GM12878 (cell line): ENCODE results near the gene CHST5. TPM values are rescaled to one million over a fixed set of nuclear protein-coding genes. Genes with fewer than 3 reads are reported as not detected.
"Not testable (repeated sequence)": the region's sequence is repeated elsewhere in the genome, so short reads cannot be mapped to it uniquely, and the experiment has no call there.

Experiments used
- ATAC-seq: fragments of 200-7000 bp; cut with Tn5 transposase; 3 replicates; pipeline ENCODE4 v1.9.1; 2020; ENCODE audit warnings: mild to moderate bottlenecking, moderate library complexity
- BruUV-seq: library from RNA; stranded (reverse); fragments of 400-500 nt; replicated peaks from 2 replicates; lab custom pipeline; 2021; lab: Mats Ljungman, UMichigan
- CTCF ChIA-PET: fragments of 300-600 bp; sonication (Branson Sonifier 250); formaldehyde crosslinking; extraction: SDS; loops from one replicate; lab custom pipeline; 2021; ENCODE audit warnings: inconsistent platforms; lab: Yijun Ruan, JAX
- POLR2A ChIA-PET: fragments of 350-600 bp; formaldehyde crosslinking; extraction: SDS; loops from one replicate; lab custom pipeline; 2021; ENCODE audit warnings: inconsistent platforms; lab: Charles Lee
- RAD21 ChIA-PET: fragments of 300-600 bp; sonication (Branson Sonifier 250); formaldehyde crosslinking; loops from one replicate; lab custom pipeline; 2023; ENCODE audit warnings: antibody characterized with exemption; ENCODE audit not compliant: unreplicated experiment; lab: Charles Lee
- SMC1A ChIA-PET: fragments of 300-600 bp; sonication (Branson Sonifier 250); formaldehyde crosslinking; loops from one replicate; lab custom pipeline; 2023; ENCODE audit not compliant: unreplicated experiment, uncharacterized antibody; lab: Charles Lee
- DNase-seq: peaks from one replicate; pipeline ENCODE4 v3.0.0-alpha.2; 2011; ENCODE audit warnings: low read depth, low spot score
- FAIRE-seq: peaks from 3 replicates; lab custom pipeline; 2011; peaks lifted over from hg19 to GRCh38; lab: Jason Lieb, UNC
- H2AFZ ChIP-seq: 2 replicates; pipeline ENCODE4 v1.6.0; 2011; ENCODE audit warnings: low read depth, low read length, control low read depth; ENCODE audit not compliant: control insufficient read depth
- H3K27ac ChIP-seq: 2 replicates; pipeline ENCODE4 v1.5.1; 2011; ENCODE audit warnings: control low read depth; ENCODE audit not compliant: control insufficient read depth, insufficient read depth
- H3K27me3 ChIP-seq, 2 experiments: replicated peaks in 1 of 2; 2 replicates each; pipeline versions ENCODE4 v1.6.0 to v1.6.1; 2011; ENCODE audit warnings: low read length in 1 of 2; ENCODE audit not compliant: control insufficient read depth in 2 of 2, insufficient read depth in 2 of 2
- H3K36me3 ChIP-seq, 2 experiments: 2 replicates each; pipeline ENCODE4 v1.5.1; 2011; ENCODE audit warnings: low read length in 1 of 2; ENCODE audit not compliant: control insufficient read depth in 2 of 2, insufficient read depth in 2 of 2
- H3K4me1 ChIP-seq: 2 replicates; pipeline ENCODE4 v1.6.1; 2011; ENCODE audit warnings: mild to moderate bottlenecking, low read length, moderate library complexity, mixed read lengths; ENCODE audit not compliant: control insufficient read depth, insufficient read depth
- H3K4me2 ChIP-seq: 2 replicates; pipeline ENCODE4 v1.6.0; 2011; ENCODE audit warnings: control low read depth; ENCODE audit not compliant: control insufficient read depth, insufficient read depth
- H3K4me3 ChIP-seq: fragments of 200-600 bp; sonication (generic); 2 replicates; pipeline ENCODE4 v1.5.1; 2016
- H3K79me2 ChIP-seq: 2 replicates; pipeline ENCODE4 v1.6.0; 2011; ENCODE audit warnings: low read length; ENCODE audit not compliant: control insufficient read depth, insufficient read depth
- H3K9ac ChIP-seq: 2 replicates; pipeline ENCODE4 v1.8.0; 2011; ENCODE audit warnings: low read length, control low read depth, mixed read lengths; ENCODE audit not compliant: control insufficient read depth, insufficient read depth
- H3K9me3 ChIP-seq: replicated peaks from 3 replicates; pipeline ENCODE4 v1.5.1; 2011; ENCODE audit warnings: mild to moderate bottlenecking, low read length; ENCODE audit not compliant: control insufficient read depth, insufficient read depth
- H4K20me1 ChIP-seq: 2 replicates; pipeline ENCODE4 v1.6.0; 2011; ENCODE audit not compliant: control insufficient read depth, insufficient read depth
- ASH2L ChIP-seq: fragments of 300-600, 200-600 bp; sonication (generic); IDR thresholded peaks from 2 replicates; pipeline ENCODE4 v1.6.1; 2017; ENCODE audit warnings: low read depth, mild to moderate bottlenecking, borderline replicate concordance
- E2F4 ChIP-seq: IDR thresholded peaks from 2 replicates; pipeline ENCODE4 v1.6.1; 2012; ENCODE audit warnings: low read depth, low read length, improper control_type of control experiment
- EED ChIP-seq: sonication (generic); IDR thresholded peaks from 2 replicates; pipeline ENCODE4 v1.6.1; 2016; ENCODE audit warnings: antibody characterized with exemption, low read depth
- JUNB ChIP-seq: IDR thresholded peaks from 2 replicates; pipeline ENCODE4 v1.6.1; 2016; ENCODE audit warnings: antibody characterized with exemption, mild to moderate bottlenecking
- NR2C1 ChIP-seq: fragments of 450-650 bp; IDR thresholded peaks from 2 replicates; pipeline ENCODE4 v1.6.1; 2017; ENCODE audit warnings: antibody characterized with exemption, mild to moderate bottlenecking, moderate library complexity
- PAX8 ChIP-seq: fragments of 450-650 bp; IDR thresholded peaks from 2 replicates; pipeline ENCODE4 v1.6.1; 2017; ENCODE audit warnings: mild to moderate bottlenecking, moderate library complexity
- RFX5 ChIP-seq: IDR thresholded peaks from 2 replicates; pipeline ENCODE4 v1.6.1; 2011; ENCODE audit warnings: low read depth, low read length, improper control_type of control experiment
- USF1 ChIP-seq: IDR thresholded peaks from 2 replicates; pipeline ENCODE4 v1.6.1; 2011; ENCODE audit warnings: borderline replicate concordance, low read depth, mild to moderate bottlenecking, moderate library complexity, mixed read lengths, low read length; ENCODE audit not compliant: insufficient read depth; ENCODE audit errors: extremely low read length
- ZBED1 ChIP-seq: IDR thresholded peaks from 2 replicates; pipeline ENCODE4 v1.6.1; 2016; ENCODE audit warnings: borderline replicate concordance
- ZZZ3 ChIP-seq: IDR thresholded peaks from 2 replicates; pipeline ENCODE4 v1.6.1; 2011; ENCODE audit warnings: low read depth; ENCODE audit not compliant: control insufficient read depth, insufficient read length
- WGBS: methylation state at CpG from one replicate; pipeline ENCODE4 v1.1.6; 2016; ENCODE audit warnings: low lambda C conversion rate; ENCODE audit not compliant: insufficient replicate concordance, insufficient coverage; ENCODE audit errors: missing lambda C conversion rate; 5-methylcytosine and 5-hydroxymethylcytosine counted together
- in situ Hi-C: fragments of 300-500 bp; cut with MboI; formaldehyde crosslinking; loops from 9 replicates; pipeline ENCODE4 v1.14.3; 2018; ENCODE audit warnings: mixed read lengths
- intact Hi-C: fragments of 100-400 bp; cut with micrococcal nuclease; formaldehyde crosslinking; loops from one replicate; pipeline ENCODE4 v1.14.2; 2022; ENCODE audit not compliant: unreplicated experiment
- polyA plus RNA-seq, 11 experiments: library from polyadenylated mRNA; depleted of rRNA in 4 of 11; unstranded in 6 of 11; stranded (reverse) in 5 of 11; fragments of >200 nt; fragmentation: Nextera tagmentation in 4 of 11; fragmentation: Illumina TruSeq in 1 of 11; extraction: Ambion mirVana in 4 of 11; extraction: Trizol in 1 of 11; gene quantifications; 1 replicate in 1 of 11; 2 replicates in 10 of 11; pipeline versions ENCODE4 v1.2.1 to v1.2.3, GENCODE V29; 2011 to 2016; ENCODE audit warnings: inconsistent platforms in 2 of 11, missing spikeins in 2 of 11, low read depth in 1 of 11
- total RNA-seq, 4 experiments: library from RNA; depleted of rRNA in 3 of 4; stranded (reverse); fragments of >200 nt in 3 of 4; fragmentation: Illumina TruSeq in 1 of 4; extraction: Trizol in 1 of 4; gene quantifications; 2 replicates each; pipeline versions ENCODE4 v1.2.1 to v1.2.3, GENCODE V29; 2013 to 2021

CHST5 gene
- total and polyA plus RNA-seq, 10 of the 15 experiments (the other 5 are each of a cell fraction or from before 2014, with no cell fraction given): 0.04 to 0.43 (median 0.14) TPM; not detected in 6

DNA sequence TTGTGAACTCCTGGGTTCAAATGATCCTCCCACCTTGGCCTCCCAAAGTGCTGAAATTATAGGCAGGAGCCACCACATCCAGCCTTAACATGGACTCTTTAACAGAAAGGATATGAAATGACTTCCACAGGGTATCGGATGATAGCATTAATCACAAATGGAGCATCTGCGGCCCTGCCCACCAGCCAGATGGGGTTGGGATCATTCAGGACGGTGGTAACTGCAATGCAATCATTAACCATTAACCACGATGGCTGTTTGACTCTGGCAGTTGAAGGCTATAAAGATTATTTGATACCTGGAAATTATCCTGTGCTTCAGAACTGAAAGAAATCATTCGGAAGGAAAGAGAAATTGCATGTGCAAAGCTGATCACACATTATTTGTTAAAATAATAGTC lies 5.3 kb upstream of the CHST5 start (continued):
- no peak for TF ChIP-seq USF1
- no peak for TF ChIP-seq EED
- TF ChIP-seq ZBED1: no peak
- no peak for TF ChIP-seq E2F4
- no peak for TF ChIP-seq ZZZ3
- TF ChIP-seq ASH2L: no peak
- TF ChIP-seq PAX8: no peak
- no peak for TF ChIP-seq RFX5
- no peak for TF ChIP-seq JUNB
- no peak for TF ChIP-seq NR2C1

- not testable (repeated sequence) for H3K27ac ChIP-seq, BruUV-seq
Measured at GRCh38 chr16:75538882-75539565, 3.1 kb upstream of the CHST5 start.

More at GRCh38 chr16:75538882-75539565, 3.1 kb upstream of the CHST5 start:
- intact Hi-C loops, H4K20me1 ChIP-seq, H3K27me3 ChIP-seq, H3K36me3 ChIP-seq, RAD21 ChIA-PET, H3K79me2 ChIP-seq, H3K9ac ChIP-seq, DNase-seq, in situ Hi-C loops, CTCF ChIA-PET, POLR2A ChIA-PET, FAIRE-seq, H3K4me2 ChIP-seq, H2AFZ ChIP-seq, ATAC-seq, SMC1A ChIA-PET, H3K4me1 ChIP-seq, H3K9me3 ChIP-seq, H3K4me3 ChIP-seq: not testable (repeated sequence)
- WGBS: 76% methylated on average over 7 of the region's 10 CpGs
